ENCODE results near the gene INSR. TPM values are rescaled to one million over a fixed set of nuclear protein-coding genes. Genes with fewer than 3 reads are reported as not detected.
"Not testable (repeated sequence)": the region's sequence is repeated elsewhere in the genome, so short reads cannot be mapped to it uniquely, and the experiment has no call there.

Gene INSR
- total RNA-seq, 4 donors from 2014 or later: 70.7 to 165 (median 89.2) TPM

DNA sequence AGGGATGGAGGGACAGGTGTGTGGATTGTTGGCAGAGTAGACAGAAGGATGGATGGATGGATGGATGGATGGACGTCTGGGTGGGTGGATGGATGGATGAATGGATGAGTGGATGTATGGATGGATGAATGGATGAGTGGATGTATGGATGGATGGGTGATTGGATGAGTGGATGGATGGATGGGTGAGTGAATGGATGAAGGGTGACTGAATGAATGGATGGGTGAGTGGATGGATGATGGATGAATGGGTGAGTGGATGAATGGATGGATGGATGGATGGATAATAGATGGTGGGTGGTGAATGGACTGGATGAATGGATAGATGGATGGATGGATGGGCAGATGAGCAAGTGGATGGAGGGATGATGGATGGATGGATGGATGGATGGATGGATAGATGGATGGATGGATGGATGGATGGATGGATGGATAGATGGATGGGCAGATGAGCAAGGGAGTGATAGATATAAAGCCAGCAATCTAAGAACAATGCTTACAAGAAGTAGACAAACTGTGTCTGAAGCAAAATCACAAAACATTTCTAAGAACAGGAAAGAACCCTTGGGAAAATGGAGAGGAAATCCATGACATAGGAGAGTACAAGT, 65.2 kb downstream of the INSR start:
- no peak for TF ChIP-seq POLR2A (IDR thresholded peaks at IDR 0.05)
- TF ChIP-seq, protein P1, sequence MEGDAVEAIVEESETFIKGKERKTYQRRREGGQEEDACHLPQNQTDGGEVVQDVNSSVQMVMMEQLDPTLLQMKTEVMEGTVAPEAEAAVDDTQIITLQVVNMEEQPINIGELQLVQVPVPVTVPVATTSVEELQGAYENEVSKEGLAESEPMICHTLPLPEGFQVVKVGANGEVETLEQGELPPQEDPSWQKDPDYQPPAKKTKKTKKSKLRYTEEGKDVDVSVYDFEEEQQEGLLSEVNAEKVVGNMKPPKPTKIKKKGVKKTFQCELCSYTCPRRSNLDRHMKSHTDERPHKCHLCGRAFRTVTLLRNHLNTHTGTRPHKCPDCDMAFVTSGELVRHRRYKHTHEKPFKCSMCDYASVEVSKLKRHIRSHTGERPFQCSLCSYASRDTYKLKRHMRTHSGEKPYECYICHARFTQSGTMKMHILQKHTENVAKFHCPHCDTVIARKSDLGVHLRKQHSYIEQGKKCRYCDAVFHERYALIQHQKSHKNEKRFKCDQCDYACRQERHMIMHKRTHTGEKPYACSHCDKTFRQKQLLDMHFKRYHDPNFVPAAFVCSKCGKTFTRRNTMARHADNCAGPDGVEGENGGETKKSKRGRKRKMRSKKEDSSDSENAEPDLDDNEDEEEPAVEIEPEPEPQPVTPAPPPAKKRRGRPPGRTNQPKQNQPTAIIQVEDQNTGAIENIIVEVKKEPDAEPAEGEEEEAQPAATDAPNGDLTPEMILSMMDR (IDR thresholded peaks at IDR 0.05): no peak
- intact Hi-C loops (cut with DNase I; ENCODE audit: low total_unique reads): no loop called here
- DNase-seq (ENCODE audit: low spot score in 2 of 2): no peak
- H3K4me3 ChIP-seq (ENCODE audit: low read depth, poor library complexity, severe bottlenecking): no peak overlapping the region
- WGBS, 2 donors: 70 to 88% methylated on average over 1 of the region's 1 CpG

DNA sequence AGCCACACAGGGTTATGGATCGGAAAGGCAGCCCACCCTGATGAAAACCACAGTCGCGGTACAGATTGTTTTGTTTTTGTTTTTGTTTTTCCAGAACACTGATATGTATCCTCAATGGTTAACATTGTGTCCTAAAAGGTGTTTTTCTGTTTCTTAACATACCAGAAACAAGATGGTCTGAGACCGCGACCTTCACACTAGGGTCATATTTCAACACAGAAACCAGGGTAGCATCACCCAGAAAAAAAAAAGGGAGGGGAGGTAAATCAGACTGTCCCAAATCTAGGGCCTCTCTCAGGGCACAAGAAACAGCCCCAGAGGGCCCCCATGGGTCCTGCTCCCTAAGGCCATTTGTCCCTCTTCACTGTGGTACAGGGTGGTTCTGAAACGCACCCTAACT, 66.5 kb downstream of the INSR start:
- TF ChIP-seq POLR2A (IDR thresholded peaks at IDR 0.05): no peak
- TF ChIP-seq, protein P1 (IDR thresholded peaks at IDR 0.05): no peak
- intact Hi-C loops (cut with DNase I; ENCODE audit: low total_unique reads): no loop called here
- DNase-seq (ENCODE audit: low spot score in 2 of 2): no peak
- H3K4me3 ChIP-seq (ENCODE audit: low read depth, poor library complexity, severe bottlenecking): no peak overlapping the region
- 84 to 87% methylated on average over 6 of the region's 6 CpGs for WGBS, 2 donors

DNA sequence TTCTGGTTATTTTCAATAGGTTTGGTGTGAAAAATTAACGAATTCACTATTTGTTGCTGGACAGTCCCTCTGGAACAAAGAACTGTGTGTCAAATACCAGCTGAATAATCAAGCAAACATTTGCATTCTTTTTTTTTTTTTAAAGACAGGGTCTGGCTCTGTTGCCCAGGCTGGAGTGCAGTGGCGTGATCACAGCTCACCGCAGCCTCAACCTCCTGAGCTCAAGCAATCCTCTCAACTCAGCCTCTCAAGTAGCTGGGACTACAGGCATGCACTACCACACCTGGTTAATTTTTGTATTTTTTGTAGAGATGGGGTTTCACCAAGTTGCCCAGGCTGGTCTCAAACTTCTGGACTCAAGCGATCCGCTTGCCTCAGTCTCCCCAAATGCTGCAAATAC, 67.1 kb downstream of the INSR start:
- H3K4me3 ChIP-seq (ENCODE audit: low read depth, poor library complexity, severe bottlenecking); DNase-seq (ENCODE audit: low spot score in 2 of 2); intact Hi-C loops (cut with DNase I; ENCODE audit: low total_unique reads): not testable (repeated sequence)
- WGBS, 2 donors: 85 to 89% methylated on average over 5 of the region's 5 CpGs

DNA sequence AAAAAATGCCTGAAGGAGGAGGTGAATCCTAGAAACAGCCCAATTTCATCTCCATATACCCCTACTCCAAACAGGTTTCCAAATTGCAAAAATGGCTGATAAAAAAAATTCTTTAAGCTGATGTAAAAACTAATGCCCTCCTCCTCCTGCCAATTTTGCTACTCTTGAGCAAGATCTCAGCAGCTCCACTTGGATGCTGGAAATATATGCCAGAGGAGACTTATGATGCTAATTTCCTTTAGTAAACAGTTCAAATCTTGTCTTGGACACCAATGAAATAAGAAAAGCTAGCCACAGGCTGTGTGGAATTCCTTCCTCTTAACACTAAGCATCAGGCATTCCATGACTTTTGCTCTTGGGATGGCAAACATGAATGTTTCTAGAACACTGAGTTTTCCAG, 67.5 kb downstream of the INSR start:
- intact Hi-C loops (cut with DNase I; ENCODE audit: low total_unique reads): no loop called here
- no peak for TF ChIP-seq POLR2A (IDR thresholded peaks at IDR 0.05)
- TF ChIP-seq, protein P1 (IDR thresholded peaks at IDR 0.05): no peak
- no peak overlapping the region for H3K4me3 ChIP-seq (ENCODE audit: low read depth, poor library complexity, severe bottlenecking)
- DNase-seq (ENCODE audit: low spot score in 2 of 2): no peak

DNA sequence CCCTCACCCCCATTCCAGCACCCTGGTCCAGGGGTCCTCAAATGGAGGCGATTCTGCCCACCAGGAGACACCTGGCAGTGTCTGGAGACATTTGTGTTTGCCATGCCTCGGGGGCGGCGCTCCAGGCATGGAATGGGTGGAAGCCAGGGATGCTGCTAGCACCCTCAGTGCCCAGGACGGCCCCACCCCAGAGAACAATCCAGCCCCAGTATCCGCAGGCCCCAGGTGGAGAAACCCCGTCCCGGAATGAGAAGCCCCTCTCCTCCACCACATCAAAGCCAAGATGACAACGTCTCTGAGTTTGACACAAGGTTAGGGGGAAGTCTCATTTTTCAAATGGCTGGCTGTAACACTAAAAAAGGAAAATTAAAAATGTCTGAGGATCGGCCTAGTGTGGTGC, 68.5 kb downstream of the INSR start:
- DNase-seq (ENCODE audit: low spot score in 2 of 2): no peak
- H3K4me3 ChIP-seq (ENCODE audit: low read depth, poor library complexity, severe bottlenecking): no peak overlapping the region
- intact Hi-C loops (cut with DNase I; ENCODE audit: low total_unique reads): no loop called here
- WGBS, 2 donors: 72 to 73% methylated on average over 10 of the region's 10 CpGs
- TF ChIP-seq, protein P1 (IDR thresholded peaks at IDR 0.05): no peak
- TF ChIP-seq POLR2A (IDR thresholded peaks at IDR 0.05): no peak

DNA sequence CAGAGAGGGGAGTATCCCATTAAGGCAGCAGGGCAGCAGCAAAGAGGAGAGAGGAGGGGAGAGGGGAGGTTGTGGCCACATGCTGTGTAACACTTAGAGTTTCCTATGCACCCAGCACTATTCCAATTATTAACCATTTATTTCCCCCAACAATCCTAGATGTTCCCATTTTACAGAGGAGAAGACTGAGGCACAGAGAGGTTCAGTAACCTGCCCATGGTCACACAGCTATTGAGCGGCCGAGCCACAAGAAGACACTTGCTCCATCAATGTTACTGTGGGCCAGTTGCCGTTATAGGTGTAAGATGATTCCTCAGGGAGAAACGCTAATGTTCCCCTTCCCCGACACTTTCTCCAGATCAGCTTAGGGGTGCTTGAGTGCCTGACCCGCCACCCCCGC, 69.2 kb downstream of the INSR start:
- no peak for DNase-seq (ENCODE audit: low spot score in 2 of 2)
- no peak overlapping the region for H3K4me3 ChIP-seq (ENCODE audit: low read depth, poor library complexity, severe bottlenecking)
- WGBS, 2 donors: 95% methylated on average over 7 of the region's 7 CpGs
- intact Hi-C loops (cut with DNase I; ENCODE audit: low total_unique reads): no loop called here
- TF ChIP-seq, protein P1 (IDR thresholded peaks at IDR 0.05): no peak
- TF ChIP-seq POLR2A (IDR thresholded peaks at IDR 0.05): no peak
